GM23338 (cell line): Measurements from ENCODE around the gene TTC5. TPM values are rescaled to one million over a fixed set of nuclear protein-coding genes. Genes with fewer than 3 reads are reported as not detected.

ENCODE experiments used
- ATAC-seq: fragments of 200-7000 bp; cut with Tn5 transposase; 3 replicates; pipeline ENCODE4 v1.9.1; 2020
- DNase-seq: peaks from one replicate; pipeline ENCODE4 v3.0.0-alpha.2; 2015; ENCODE audit warnings: low spot score
- H2AFZ ChIP-seq: fragments of 200-600 bp; sonication (generic); 2 replicates; pipeline ENCODE4 v1.8.0; 2016; ENCODE audit warnings: antibody characterized with exemption, mild to moderate bottlenecking, moderate library complexity
- H3F3A ChIP-seq: fragments of 200-600 bp; sonication (generic); replicated peaks from 2 replicates; pipeline ENCODE4 v1.8.0; 2017; ENCODE audit warnings: antibody characterized with exemption, mixed run types, low read depth
- H3K27ac ChIP-seq: fragments of 200-600 bp; sonication (generic); 2 replicates; pipeline ENCODE4 v1.6.1; 2016; ENCODE audit warnings: low read depth
- H3K27me3 ChIP-seq: fragments of 200-600 bp; sonication (generic); 2 replicates; pipeline ENCODE4 v1.8.0; 2016; ENCODE audit warnings: mild to moderate bottlenecking, mixed run types, moderate library complexity; ENCODE audit not compliant: insufficient read depth
- H3K36me3 ChIP-seq: fragments of 200-600 bp; sonication (generic); 2 replicates; pipeline ENCODE4 v1.8.0; 2016; ENCODE audit warnings: mild to moderate bottlenecking; ENCODE audit not compliant: insufficient read depth
- H3K4me1 ChIP-seq: fragments of 200-600 bp; sonication (generic); 2 replicates; pipeline ENCODE4 v1.8.0; 2016; ENCODE audit warnings: mild to moderate bottlenecking, moderate library complexity; ENCODE audit not compliant: insufficient read depth
- H3K4me2 ChIP-seq: fragments of 200-600 bp; sonication (generic); 2 replicates; pipeline ENCODE4 v1.7.1; 2017; ENCODE audit warnings: mixed run types
- H3K4me3 ChIP-seq: fragments of 200-600 bp; sonication (generic); 2 replicates; pipeline ENCODE4 v1.6.1; 2016; ENCODE audit warnings: mixed run types
- H3K79me2 ChIP-seq: fragments of 200-600 bp; sonication (generic); replicated peaks from 2 replicates; pipeline ENCODE4 v1.8.0; 2017; ENCODE audit warnings: mild to moderate bottlenecking; ENCODE audit not compliant: insufficient read depth
- H3K9me2 ChIP-seq: fragments of 200-600 bp; sonication (generic); 2 replicates; pipeline ENCODE4 v1.8.0; 2017; ENCODE audit not compliant: insufficient read depth
- H4K20me1 ChIP-seq: fragments of 200-600 bp; sonication (generic); replicated peaks from 2 replicates; pipeline ENCODE4 v1.8.0; 2017; ENCODE audit warnings: mild to moderate bottlenecking; ENCODE audit not compliant: insufficient read depth
- H3K27ac Mint-ChIP-seq: 2 replicates; pipeline ENCODE4 v1.8.0; 2020; ENCODE audit warnings: inconsistent platforms, mild to moderate bottlenecking, moderate library complexity, mixed read lengths
- H3K27me3 Mint-ChIP-seq: 3 replicates; pipeline ENCODE4 v1.8.0; 2022; ENCODE audit warnings: low read depth, mild to moderate bottlenecking, moderate library complexity, mixed read lengths, inconsistent platforms; ENCODE audit not compliant: insufficient read depth, poor library complexity
- H3K36me3 Mint-ChIP-seq: 3 replicates; pipeline ENCODE4 v1.8.0; 2021; ENCODE audit warnings: low read depth, mild to moderate bottlenecking, inconsistent platforms, moderate library complexity, mixed read lengths
- H3K4me1 Mint-ChIP-seq: 3 replicates; pipeline ENCODE4 v1.8.0; 2020; ENCODE audit warnings: mild to moderate bottlenecking, inconsistent platforms, mixed read lengths
- H3K4me3 Mint-ChIP-seq: 3 replicates; pipeline ENCODE4 v1.8.0; 2021; ENCODE audit warnings: moderate library complexity, mild to moderate bottlenecking, inconsistent platforms, mixed read lengths
- H3K9me3 Mint-ChIP-seq: 3 replicates; pipeline ENCODE4 v1.8.0; 2020; ENCODE audit warnings: moderate library complexity, mild to moderate bottlenecking, inconsistent platforms, mixed read lengths
- CREB1 ChIP-seq: fragments of 250-450 bp; sonication (Bioruptor Pico); IDR thresholded peaks from 2 replicates; pipeline ENCODE4 v1.5.0; 2020; ENCODE audit warnings: low read depth, mild to moderate bottlenecking, moderate library complexity
- EZH2 ChIP-seq: fragments of 200-600 bp; sonication (generic); IDR thresholded peaks from one replicate; pipeline ENCODE4 v1.8.0; 2017; ENCODE audit warnings: antibody characterized with exemption, mild to moderate bottlenecking, low read depth; ENCODE audit not compliant: unreplicated experiment
- EZH2phosphoT487 ChIP-seq: fragments of 200-600 bp; sonication (generic); IDR thresholded peaks from one replicate; pipeline ENCODE4 v1.8.1; 2018; ENCODE audit warnings: antibody characterized with exemption; ENCODE audit not compliant: unreplicated experiment
- JUNB ChIP-seq: IDR thresholded peaks from one replicate; pipeline ENCODE4 v1.6.1; 2016; ENCODE audit warnings: antibody characterized with exemption; ENCODE audit not compliant: unreplicated experiment
- POLR2AphosphoS5 ChIP-seq: IDR thresholded peaks from 2 replicates; pipeline ENCODE4 v1.6.1; 2016; ENCODE audit warnings: antibody characterized with exemption, low read depth
- ZNF114 ChIP-seq: fragments of 250-450 bp; sonication (Bioruptor Pico); IDR thresholded peaks from 2 replicates; pipeline ENCODE4 v1.5.0; 2020; ENCODE audit warnings: mild to moderate bottlenecking, moderate library complexity
- ZNF462 ChIP-seq: fragments of 250-450 bp; sonication (Bioruptor Pico); IDR thresholded peaks from 2 replicates; pipeline ENCODE4 v1.5.0; 2020; ENCODE audit warnings: mild to moderate bottlenecking, moderate library complexity
- polyA plus RNA-seq: library from polyadenylated mRNA; unstranded; fragments of >200 nt; fragmentation: Nextera tagmentation; extraction: Ambion mirVana; gene quantifications from 2 replicates; pipeline ENCODE4 v1.2.1, GENCODE V29; 2016
- total RNA-seq: library from RNA; depleted of rRNA; stranded (reverse); fragments of >200 nt; shearing (Covaris generic); gene quantifications from 2 replicates; pipeline ENCODE4 v1.2.3, GENCODE V29; 2014
- TF ChIP-seq, protein P1 (sequence below): IDR thresholded peaks from 2 replicates; pipeline ENCODE4 v1.6.1; 2016; ENCODE audit warnings: antibody characterized with exemption
- TF ChIP-seq, protein P2 (sequence below): IDR thresholded peaks from one replicate; pipeline ENCODE4 v1.6.1; 2018; ENCODE audit warnings: antibody characterized with exemption; ENCODE audit not compliant: unreplicated experiment

The TTC5 gene
- total and polyA plus RNA-seq, 2 experiments from 2014 or later: 9.3 to 14.6 TPM

DNA sequence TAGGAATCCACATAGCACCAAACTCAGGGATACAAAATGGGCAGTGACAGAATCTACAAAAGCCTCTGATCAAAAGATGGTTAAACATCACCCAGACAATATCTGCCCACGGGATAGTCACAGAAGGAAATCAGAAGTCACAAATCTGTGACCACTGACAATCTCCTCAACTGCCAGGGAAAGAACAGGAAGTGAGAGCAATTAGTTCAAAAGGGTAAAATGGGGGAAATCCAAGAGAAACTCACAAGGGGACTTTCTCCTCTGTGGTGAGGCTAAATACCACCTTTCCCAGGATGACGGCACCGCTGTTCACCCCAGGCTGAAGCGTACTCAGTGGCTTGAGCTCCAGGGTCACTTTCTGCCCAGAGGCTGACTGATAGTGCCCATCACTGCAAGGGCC lies 10.7 kb downstream of the TTC5 start (continued):
- TF ChIP-seq ZNF462 (CRISPR knock-in tag): no peak
- no peak for TF ChIP-seq CREB1 (CRISPR knock-in tag)
- TF ChIP-seq EZH2: no peak
- no peak for TF ChIP-seq ZNF114 (CRISPR knock-in tag)

DNA sequence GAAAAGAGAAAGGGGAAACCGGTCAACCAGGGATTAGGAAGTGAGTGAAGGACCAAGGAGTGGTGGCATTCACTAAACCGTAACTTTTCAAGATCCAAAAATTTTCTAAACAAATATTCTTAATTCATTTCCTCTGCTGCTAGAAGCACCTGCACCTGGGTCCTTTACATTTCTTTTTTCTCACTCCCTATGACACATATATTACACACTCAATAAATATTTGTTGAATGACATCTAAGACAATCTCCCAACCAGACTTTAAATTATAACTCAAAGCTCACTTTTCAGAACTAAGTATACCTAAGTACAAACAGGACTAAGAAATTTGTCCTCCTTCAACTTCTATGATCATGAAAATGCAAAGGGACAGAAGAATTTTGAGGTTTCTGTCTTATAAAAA lies 11.1 kb downstream of the TTC5 start:
- Histone ChIP-seq H3K4me3 (no peak overlapping the region), H3K4me2 (no peak overlapping the region), H3K27ac (no peak overlapping the region), H3K27me3 (no peaks in the 10 kb centered on the region), H3K79me2 (no peaks in the 10 kb centered on the region), H3F3A (no peaks in the 10 kb centered on the region), H3K4me1 (no peaks in the 10 kb centered on the region), H3K36me3 (peaks cover 32% of the 10 kb centered on the region), H3K9me2 (no peaks in the 10 kb centered on the region), H2AFZ (no peak overlapping the region), H4K20me1 (0 out of 2 replicates have a peak, but pooled peaks cover 3% of the 10 kb centered on the region)
- Mint-ChIP-seq H3K4me3 (no peak overlapping the region), H3K9me3 (no peaks in the 10 kb centered on the region), H3K4me1 (no peaks in the 10 kb centered on the region), H3K36me3 (peaks cover 52% of the 10 kb centered on the region), H3K27ac (no peak overlapping the region), H3K27me3 (no peaks in the 10 kb centered on the region)
- no peak for ATAC-seq
- no peak for DNase-seq
- TF ChIP-seq EZH2 (no peak), JUNB (no peak), POLR2AphosphoS5 (no peak), EZH2phosphoT487 (no peak), CREB1 (CRISPR knock-in tag) (no peak), ZNF114 (CRISPR knock-in tag) (no peak)
- TF ChIP-seq, protein P1, sequence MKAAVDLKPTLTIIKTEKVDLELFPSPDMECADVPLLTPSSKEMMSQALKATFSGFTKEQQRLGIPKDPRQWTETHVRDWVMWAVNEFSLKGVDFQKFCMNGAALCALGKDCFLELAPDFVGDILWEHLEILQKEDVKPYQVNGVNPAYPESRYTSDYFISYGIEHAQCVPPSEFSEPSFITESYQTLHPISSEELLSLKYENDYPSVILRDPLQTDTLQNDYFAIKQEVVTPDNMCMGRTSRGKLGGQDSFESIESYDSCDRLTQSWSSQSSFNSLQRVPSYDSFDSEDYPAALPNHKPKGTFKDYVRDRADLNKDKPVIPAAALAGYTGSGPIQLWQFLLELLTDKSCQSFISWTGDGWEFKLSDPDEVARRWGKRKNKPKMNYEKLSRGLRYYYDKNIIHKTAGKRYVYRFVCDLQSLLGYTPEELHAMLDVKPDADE: no peak
- TF ChIP-seq, protein P2, sequence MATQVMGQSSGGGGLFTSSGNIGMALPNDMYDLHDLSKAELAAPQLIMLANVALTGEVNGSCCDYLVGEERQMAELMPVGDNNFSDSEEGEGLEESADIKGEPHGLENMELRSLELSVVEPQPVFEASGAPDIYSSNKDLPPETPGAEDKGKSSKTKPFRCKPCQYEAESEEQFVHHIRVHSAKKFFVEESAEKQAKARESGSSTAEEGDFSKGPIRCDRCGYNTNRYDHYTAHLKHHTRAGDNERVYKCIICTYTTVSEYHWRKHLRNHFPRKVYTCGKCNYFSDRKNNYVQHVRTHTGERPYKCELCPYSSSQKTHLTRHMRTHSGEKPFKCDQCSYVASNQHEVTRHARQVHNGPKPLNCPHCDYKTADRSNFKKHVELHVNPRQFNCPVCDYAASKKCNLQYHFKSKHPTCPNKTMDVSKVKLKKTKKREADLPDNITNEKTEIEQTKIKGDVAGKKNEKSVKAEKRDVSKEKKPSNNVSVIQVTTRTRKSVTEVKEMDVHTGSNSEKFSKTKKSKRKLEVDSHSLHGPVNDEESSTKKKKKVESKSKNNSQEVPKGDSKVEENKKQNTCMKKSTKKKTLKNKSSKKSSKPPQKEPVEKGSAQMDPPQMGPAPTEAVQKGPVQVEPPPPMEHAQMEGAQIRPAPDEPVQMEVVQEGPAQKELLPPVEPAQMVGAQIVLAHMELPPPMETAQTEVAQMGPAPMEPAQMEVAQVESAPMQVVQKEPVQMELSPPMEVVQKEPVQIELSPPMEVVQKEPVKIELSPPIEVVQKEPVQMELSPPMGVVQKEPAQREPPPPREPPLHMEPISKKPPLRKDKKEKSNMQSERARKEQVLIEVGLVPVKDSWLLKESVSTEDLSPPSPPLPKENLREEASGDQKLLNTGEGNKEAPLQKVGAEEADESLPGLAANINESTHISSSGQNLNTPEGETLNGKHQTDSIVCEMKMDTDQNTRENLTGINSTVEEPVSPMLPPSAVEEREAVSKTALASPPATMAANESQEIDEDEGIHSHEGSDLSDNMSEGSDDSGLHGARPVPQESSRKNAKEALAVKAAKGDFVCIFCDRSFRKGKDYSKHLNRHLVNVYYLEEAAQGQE: no peak
